ENCODE data around the gene SOD2.
"Not testable (repeated sequence)": the region's sequence is repeated elsewhere in the genome, so short reads cannot be mapped to it uniquely, and the experiment has no call there.

SOD2 gene

DNA sequence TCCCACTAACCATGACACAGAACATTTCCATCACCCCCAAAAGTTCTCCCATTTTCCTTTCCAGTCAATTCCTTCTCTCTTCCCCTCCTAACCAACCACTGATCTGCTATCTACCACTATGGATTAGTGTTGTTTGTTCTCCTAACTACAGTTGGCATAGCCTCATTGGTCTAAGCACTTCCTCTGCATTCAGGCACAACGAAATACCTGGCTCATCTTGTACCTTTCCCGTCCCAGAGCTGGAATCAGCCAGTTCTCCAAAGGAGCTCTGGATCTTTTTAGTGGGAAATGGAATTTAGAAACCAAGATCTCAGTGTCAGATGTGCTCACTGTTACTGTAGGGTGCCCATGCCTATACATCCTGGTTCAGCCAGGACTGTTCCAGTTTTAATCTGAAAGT lies 30.2 kb upstream of the SOD2 start:
- H3K79me2 ChIP-seq (ENCODE audit: low read length): peaks cover 57% of the 10 kb centered on the region
- H3K9ac ChIP-seq (ENCODE audit: low read length): no peak overlapping the region
- H3K27me3 ChIP-seq (ENCODE audit: low read depth, low read length): no peaks in the 10 kb centered on the region
- H4K20me1 ChIP-seq (ENCODE audit: insufficient read depth, low read length): peaks cover 4% of the 10 kb centered on the region
- TF ChIP-seq, protein P1, sequence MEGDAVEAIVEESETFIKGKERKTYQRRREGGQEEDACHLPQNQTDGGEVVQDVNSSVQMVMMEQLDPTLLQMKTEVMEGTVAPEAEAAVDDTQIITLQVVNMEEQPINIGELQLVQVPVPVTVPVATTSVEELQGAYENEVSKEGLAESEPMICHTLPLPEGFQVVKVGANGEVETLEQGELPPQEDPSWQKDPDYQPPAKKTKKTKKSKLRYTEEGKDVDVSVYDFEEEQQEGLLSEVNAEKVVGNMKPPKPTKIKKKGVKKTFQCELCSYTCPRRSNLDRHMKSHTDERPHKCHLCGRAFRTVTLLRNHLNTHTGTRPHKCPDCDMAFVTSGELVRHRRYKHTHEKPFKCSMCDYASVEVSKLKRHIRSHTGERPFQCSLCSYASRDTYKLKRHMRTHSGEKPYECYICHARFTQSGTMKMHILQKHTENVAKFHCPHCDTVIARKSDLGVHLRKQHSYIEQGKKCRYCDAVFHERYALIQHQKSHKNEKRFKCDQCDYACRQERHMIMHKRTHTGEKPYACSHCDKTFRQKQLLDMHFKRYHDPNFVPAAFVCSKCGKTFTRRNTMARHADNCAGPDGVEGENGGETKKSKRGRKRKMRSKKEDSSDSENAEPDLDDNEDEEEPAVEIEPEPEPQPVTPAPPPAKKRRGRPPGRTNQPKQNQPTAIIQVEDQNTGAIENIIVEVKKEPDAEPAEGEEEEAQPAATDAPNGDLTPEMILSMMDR (IDR thresholded peaks at IDR 0.05; ENCODE audit: low read depth, low read length): no peak
- no peak for TF ChIP-seq EZH2phosphoT487 (IDR thresholded peaks at IDR 0.05; ENCODE audit: low read depth)
- H2AFZ ChIP-seq (ENCODE audit: low read depth, low read length): no peak overlapping the region
- H3K4me3 ChIP-seq (ENCODE audit: low read length): no peak overlapping the region
- H3K9me3 ChIP-seq (ENCODE audit: insufficient read depth, low read length): no peaks in the 10 kb centered on the region
- no peak overlapping the region for H3K4me2 ChIP-seq (ENCODE audit: low read length)
- H3K27ac ChIP-seq (ENCODE audit: low read length): no peak overlapping the region
- H3K36me3 ChIP-seq (replicated peaks; ENCODE audit: low read depth, low read length): no peaks in the 10 kb centered on the region
- peaks cover 3% of the 10 kb centered on the region; the same call in 1 of the 2 replicates for H3K4me1 ChIP-seq (ENCODE audit: low read length)

DNA sequence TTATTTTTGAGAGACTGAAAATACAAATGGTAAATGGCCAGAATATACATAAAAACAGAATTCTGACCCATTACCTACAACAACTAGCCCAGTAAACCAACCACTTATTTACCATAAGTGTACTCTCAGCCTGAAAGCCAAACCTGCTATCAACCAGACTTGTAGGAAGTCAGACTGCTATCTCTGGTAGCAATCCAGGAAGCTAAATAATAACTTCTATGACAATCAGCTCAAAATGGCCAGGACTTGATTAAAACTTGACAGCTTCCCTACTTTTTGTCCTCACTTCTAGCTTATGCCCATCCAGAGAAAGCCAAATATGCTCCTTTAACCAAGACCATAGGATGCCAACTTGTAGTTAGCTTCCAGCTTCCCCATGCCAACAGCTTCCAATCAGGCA lies 29.6 kb upstream of the SOD2 start:
- Histone ChIP-seq H3K79me2 (ENCODE audit: low read length) (peaks cover 51% of the 10 kb centered on the region), H3K4me2 (ENCODE audit: low read length) (no peak overlapping the region), H3K36me3 (replicated peaks; ENCODE audit: low read depth, low read length) (no peaks in the 10 kb centered on the region), H3K27me3 (ENCODE audit: low read depth, low read length) (no peaks in the 10 kb centered on the region), H3K27ac (ENCODE audit: low read length) (no peak overlapping the region), H2AFZ (ENCODE audit: low read depth, low read length) (no peak overlapping the region), H3K4me1 (ENCODE audit: low read length) (peaks cover 3% of the 10 kb centered on the region; the same call in 1 of the 2 replicates), H3K9ac (ENCODE audit: low read length) (no peak overlapping the region), H3K4me3 (ENCODE audit: low read length) (no peak overlapping the region), H4K20me1 (ENCODE audit: insufficient read depth, low read length) (no peaks in the 10 kb centered on the region), H3K9me3 (ENCODE audit: insufficient read depth, low read length) (no peaks in the 10 kb centered on the region)
- TF ChIP-seq, protein P1 (IDR thresholded peaks at IDR 0.05; ENCODE audit: low read depth, low read length): no peak

DNA sequence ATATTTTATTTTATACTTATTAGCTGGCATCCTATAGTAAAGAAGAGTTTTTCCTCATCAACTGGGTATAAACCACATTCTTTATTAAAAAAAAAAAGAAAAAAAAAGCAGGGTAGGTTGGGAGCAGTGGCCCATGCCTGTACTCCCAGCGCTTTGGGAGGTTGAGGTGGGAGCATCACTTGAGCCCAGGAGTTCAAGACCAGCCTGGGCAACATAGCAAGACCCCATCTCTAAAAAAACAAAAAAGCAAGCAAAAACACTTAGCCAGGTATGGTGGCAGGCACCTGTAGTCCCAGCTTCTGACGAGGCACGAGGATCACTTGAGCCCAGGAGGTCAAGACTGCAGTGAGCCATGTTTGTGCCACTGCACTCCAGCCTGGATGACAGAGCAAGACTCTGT lies 28.9 kb upstream of the SOD2 start:
- not testable (repeated sequence) for H3K9ac ChIP-seq (ENCODE audit: low read length); H3K9me3 ChIP-seq (ENCODE audit: insufficient read depth, low read length); H3K4me1 ChIP-seq (ENCODE audit: low read length); H3K36me3 ChIP-seq (replicated peaks; ENCODE audit: low read depth, low read length); H3K27me3 ChIP-seq (ENCODE audit: low read depth, low read length); H3K4me2 ChIP-seq (ENCODE audit: low read length); H4K20me1 ChIP-seq (ENCODE audit: insufficient read depth, low read length); H3K4me3 ChIP-seq (ENCODE audit: low read length); H3K27ac ChIP-seq (ENCODE audit: low read length); H2AFZ ChIP-seq (ENCODE audit: low read depth, low read length)
- peaks cover 47% of the 10 kb centered on the region for H3K79me2 ChIP-seq (ENCODE audit: low read length)

DNA sequence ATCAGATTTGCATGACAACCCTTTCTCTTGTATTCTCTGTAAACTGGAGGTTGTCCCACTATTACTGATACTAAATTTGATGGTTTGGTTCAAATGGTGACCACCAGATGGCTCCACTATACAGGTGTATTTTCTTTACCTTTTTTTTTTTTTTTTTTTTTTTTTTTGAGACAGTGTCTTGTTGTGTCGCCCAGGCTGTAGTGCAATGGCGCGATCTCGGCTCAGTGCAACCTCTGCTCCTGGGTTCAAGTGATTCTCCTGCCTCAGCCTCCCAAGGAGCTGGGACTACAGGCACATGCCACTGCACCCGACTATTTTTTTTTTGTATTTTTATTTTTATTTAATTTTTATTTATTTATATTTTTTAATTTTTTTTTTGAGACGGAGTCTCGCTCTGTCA lies 27.7 kb upstream of the SOD2 start:
- Histone ChIP-seq H3K27me3 (ENCODE audit: low read depth, low read length) (no peaks in the 10 kb centered on the region), H3K9me3 (ENCODE audit: insufficient read depth, low read length) (no peaks in the 10 kb centered on the region), H3K9ac (ENCODE audit: low read length) (no peak overlapping the region), H3K4me3 (ENCODE audit: low read length) (no peak overlapping the region), H3K4me2 (ENCODE audit: low read length) (no peak overlapping the region), H3K79me2 (ENCODE audit: low read length) (peaks cover 37% of the 10 kb centered on the region), H3K27ac (ENCODE audit: low read length) (no peak overlapping the region), H3K4me1 (ENCODE audit: low read length) (peaks cover under 1% of the 10 kb centered on the region; the same call in 1 of the 2 replicates), H2AFZ (ENCODE audit: low read depth, low read length) (no peak overlapping the region), H4K20me1 (ENCODE audit: insufficient read depth, low read length) (no peaks in the 10 kb centered on the region), H3K36me3 (replicated peaks; ENCODE audit: low read depth, low read length) (no peaks in the 10 kb centered on the region)
- TF ChIP-seq EZH2phosphoT487 (IDR thresholded peaks at IDR 0.05; ENCODE audit: low read depth): no peak
- TF ChIP-seq, protein P1 (IDR thresholded peaks at IDR 0.05; ENCODE audit: low read depth, low read length): peak; percentile 27

DNA sequence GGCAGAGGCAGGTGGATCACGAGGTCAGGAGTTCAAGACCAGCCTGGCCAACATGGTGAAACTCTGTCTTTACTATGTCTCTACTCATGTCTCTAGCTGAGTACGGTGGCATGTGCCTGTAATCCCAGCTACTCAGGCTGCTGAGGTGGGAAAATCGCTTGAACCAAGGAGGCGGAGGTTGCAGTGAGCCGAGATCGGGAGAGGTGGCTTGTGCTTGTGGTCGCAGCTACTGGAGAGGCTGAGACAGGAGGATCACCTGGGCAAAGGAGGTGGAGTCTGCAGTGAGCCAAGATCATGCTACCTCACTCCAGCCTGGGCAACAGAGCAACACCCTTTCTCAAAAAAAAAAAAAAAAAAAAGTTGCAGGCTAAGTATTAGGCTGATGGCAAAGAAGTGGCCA lies 26.2 kb upstream of the SOD2 start:
- Histone ChIP-seq H3K27me3 (ENCODE audit: low read depth, low read length) (no peaks in the 10 kb centered on the region), H4K20me1 (ENCODE audit: insufficient read depth, low read length) (no peaks in the 10 kb centered on the region), H3K4me2 (ENCODE audit: low read length) (no peak overlapping the region), H3K79me2 (ENCODE audit: low read length) (peaks cover 23% of the 10 kb centered on the region), H3K9me3 (ENCODE audit: insufficient read depth, low read length) (no peaks in the 10 kb centered on the region), H3K4me3 (ENCODE audit: low read length) (no peak overlapping the region), H2AFZ (ENCODE audit: low read depth, low read length) (no peak overlapping the region), H3K9ac (ENCODE audit: low read length) (no peak overlapping the region), H3K4me1 (ENCODE audit: low read length) (no peaks in the 10 kb centered on the region), H3K36me3 (replicated peaks; ENCODE audit: low read depth, low read length) (no peaks in the 10 kb centered on the region), H3K27ac (ENCODE audit: low read length) (no peak overlapping the region)
- no peak for TF ChIP-seq EZH2phosphoT487 (IDR thresholded peaks at IDR 0.05; ENCODE audit: low read depth)
- TF ChIP-seq, protein P1 (IDR thresholded peaks at IDR 0.05; ENCODE audit: low read depth, low read length): no peak
